BE2C (cell line): Measurements from ENCODE around the gene MAP2K7.

Experiments used
- DNase-seq: peaks from one replicate; pipeline ENCODE4 v3.0.0-alpha.2; 2020
- H3K27me3 ChIP-seq: fragments of 250-450 bp; sonication (Bioruptor Pico); 2 replicates; pipeline ENCODE4 v1.5.1; 2020; ENCODE audit warnings: mild to moderate bottlenecking
- H3K36me3 ChIP-seq: fragments of 250-450 bp; sonication (Bioruptor Pico); 2 replicates; pipeline ENCODE4 v1.5.1; 2020; ENCODE audit warnings: mild to moderate bottlenecking
- H3K4me1 ChIP-seq: fragments of 250-450 bp; sonication (Bioruptor Pico); 2 replicates; pipeline ENCODE4 v1.5.1; 2020
- H3K4me3 ChIP-seq: 2 replicates; pipeline ENCODE4 v1.5.1; 2011; ENCODE audit warnings: low read depth, low read length
- H3K9me3 ChIP-seq: fragments of 250-450 bp; sonication (Bioruptor Pico); 2 replicates; pipeline ENCODE4 v1.5.1; 2020
- CTCF ChIP-seq: IDR thresholded peaks from 2 replicates; pipeline ENCODE4 v1.5.1; 2012; ENCODE audit warnings: mild to moderate bottlenecking, low read depth, low read length

MAP2K7 gene

GRCh38 chr19:7921967-7922835 is 18.5 kb downstream of the MAP2K7 start:
- Histone ChIP-seq H3K4me3 (no peak overlapping the region), H3K4me1 (peaks cover 14% of the 10 kb centered on the region), H3K9me3 (no peaks in the 10 kb centered on the region), H3K36me3 (no peaks in the 10 kb centered on the region; the same call in 1 of the 2 replicates), H3K27me3 (peaks cover 17% of the 10 kb centered on the region)
- no peak for TF ChIP-seq CTCF
- DNase-seq, result no peak

GRCh38 chr19:7922836-7923195 is 19.1 kb downstream of the MAP2K7 start:
- no peak for DNase-seq
- Histone ChIP-seq H3K9me3 (no peaks in the 10 kb centered on the region), H3K36me3 (no peaks in the 10 kb centered on the region; the same call in 1 of the 2 replicates), H3K4me1 (peaks cover 20% of the 10 kb centered on the region), H3K27me3 (peaks cover 10% of the 10 kb centered on the region), H3K4me3 (no peak overlapping the region)
- TF ChIP-seq CTCF, result no peak

GRCh38 chr19:7923295-7924191 is 19.9 kb downstream of the MAP2K7 start:
- DNase-seq, result no peak
- no peak overlapping the region for H3K4me3 ChIP-seq
- H3K36me3 ChIP-seq, result no peaks in the 10 kb centered on the region; the same call in 1 of the 2 replicates
- peaks cover 27% of the 10 kb centered on the region for H3K4me1 ChIP-seq
- no peaks in the 10 kb centered on the region for H3K9me3 ChIP-seq
- no peak for TF ChIP-seq CTCF
- H3K27me3 ChIP-seq, result peaks cover 3% of the 10 kb centered on the region

GRCh38 chr19:7924241-7924640 is 20.6 kb downstream of the MAP2K7 start:
- no peak for TF ChIP-seq CTCF
- no peak for DNase-seq
- H3K4me1 ChIP-seq, result peaks cover 31% of the 10 kb centered on the region
- H3K4me3 ChIP-seq, result no peak overlapping the region
- no peaks in the 10 kb centered on the region for H3K9me3 ChIP-seq
- no peaks in the 10 kb centered on the region; the same call in 1 of the 2 replicates for H3K36me3 ChIP-seq
- H3K27me3 ChIP-seq, result no peaks in the 10 kb centered on the region

- H3K4me3 ChIP-seq, result no peak overlapping the region
- no peaks in the 10 kb centered on the region for H3K9me3 ChIP-seq
- H3K4me1 ChIP-seq, result peaks cover 32% of the 10 kb centered on the region
- no peaks in the 10 kb centered on the region; the same call in 1 of the 2 replicates for H3K36me3 ChIP-seq
- no peak for DNase-seq
- H3K27me3 ChIP-seq, result no peaks in the 10 kb centered on the region
- TF ChIP-seq CTCF, result no peak
Observed at GRCh38 chr19:7924651-7925170, 21.0 kb downstream of the MAP2K7 start.
